Measurements from ENCODE around the gene NPTXR.
"Not testable (repeated sequence)": the region's sequence is repeated elsewhere in the genome, so short reads cannot be mapped to it uniquely, and the experiment has no call there.

NPTXR gene

DNA sequence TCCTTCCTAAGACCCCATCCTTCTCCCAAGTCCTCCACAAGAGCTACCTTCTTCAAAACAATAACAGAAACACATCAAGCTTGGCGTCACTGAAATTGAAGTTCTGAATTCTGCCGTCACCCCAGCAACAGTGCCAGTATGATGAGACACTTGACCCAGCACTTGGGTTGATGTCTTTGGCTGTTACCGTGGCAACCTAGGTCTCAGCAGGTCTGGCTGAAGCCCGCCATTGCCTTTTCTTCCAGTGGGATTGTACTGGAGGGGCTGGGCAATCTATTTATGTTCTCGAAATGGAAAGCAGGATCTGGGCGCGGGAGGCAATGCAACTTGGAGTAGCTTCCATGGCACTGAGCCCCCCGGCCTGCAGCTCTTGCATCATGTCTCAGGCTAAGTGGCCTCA, 23.8 kb downstream of the NPTXR start:
- no peak overlapping the region for H3K4me3 ChIP-seq (ENCODE audit: low read depth, low read length)
- DNase-seq (ENCODE audit: low read depth, low spot score) = no peak
- in situ Hi-C loops (cut with HindIII; ENCODE audit: low sequenced_read_pairs) = no loop called here
- TF ChIP-seq, protein P1, sequence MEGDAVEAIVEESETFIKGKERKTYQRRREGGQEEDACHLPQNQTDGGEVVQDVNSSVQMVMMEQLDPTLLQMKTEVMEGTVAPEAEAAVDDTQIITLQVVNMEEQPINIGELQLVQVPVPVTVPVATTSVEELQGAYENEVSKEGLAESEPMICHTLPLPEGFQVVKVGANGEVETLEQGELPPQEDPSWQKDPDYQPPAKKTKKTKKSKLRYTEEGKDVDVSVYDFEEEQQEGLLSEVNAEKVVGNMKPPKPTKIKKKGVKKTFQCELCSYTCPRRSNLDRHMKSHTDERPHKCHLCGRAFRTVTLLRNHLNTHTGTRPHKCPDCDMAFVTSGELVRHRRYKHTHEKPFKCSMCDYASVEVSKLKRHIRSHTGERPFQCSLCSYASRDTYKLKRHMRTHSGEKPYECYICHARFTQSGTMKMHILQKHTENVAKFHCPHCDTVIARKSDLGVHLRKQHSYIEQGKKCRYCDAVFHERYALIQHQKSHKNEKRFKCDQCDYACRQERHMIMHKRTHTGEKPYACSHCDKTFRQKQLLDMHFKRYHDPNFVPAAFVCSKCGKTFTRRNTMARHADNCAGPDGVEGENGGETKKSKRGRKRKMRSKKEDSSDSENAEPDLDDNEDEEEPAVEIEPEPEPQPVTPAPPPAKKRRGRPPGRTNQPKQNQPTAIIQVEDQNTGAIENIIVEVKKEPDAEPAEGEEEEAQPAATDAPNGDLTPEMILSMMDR (IDR thresholded peaks at IDR 0.05; ENCODE audit: low read depth, low read length) = no peak

GRCh38 chr22:38819387-38819940, 24.4 kb downstream of the NPTXR start:
- in situ Hi-C loops (cut with HindIII; ENCODE audit: low sequenced_read_pairs) = no loop called here
- no peak for DNase-seq (ENCODE audit: low read depth, low spot score)

DNA sequence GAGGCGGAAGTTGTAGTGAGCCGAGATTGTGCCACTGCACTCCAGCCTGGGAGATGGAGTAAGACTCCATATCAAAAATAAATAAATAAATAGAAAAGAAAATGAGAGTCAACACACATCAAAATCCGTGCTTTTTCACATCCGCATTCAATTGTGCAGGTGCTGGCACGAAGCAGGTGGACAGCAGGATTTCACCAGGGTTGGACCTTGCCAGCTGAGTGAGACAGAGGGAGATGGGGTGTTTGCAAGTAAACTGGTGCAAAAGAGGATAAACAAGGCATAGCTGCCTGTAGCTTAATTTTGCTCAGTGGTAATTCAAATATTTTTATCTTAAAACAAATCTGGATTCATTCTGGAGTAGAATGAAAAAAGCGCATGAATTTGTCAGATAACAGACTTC, 26.6 kb downstream of the NPTXR start:
- DNase-seq (ENCODE audit: low read depth, low spot score) = no peak
- H3K4me3 ChIP-seq (ENCODE audit: low read depth, low read length) = no peak overlapping the region
- TF ChIP-seq, protein P1 (IDR thresholded peaks at IDR 0.05; ENCODE audit: low read depth, low read length) = no peak
- in situ Hi-C loops (cut with HindIII; ENCODE audit: low sequenced_read_pairs) = no loop called here

More at GRCh38 chr22:38819387-38819940, 24.4 kb downstream of the NPTXR start:
- TF ChIP-seq, protein P1 (IDR thresholded peaks at IDR 0.05; ENCODE audit: low read depth, low read length) = no peak
- H3K4me3 ChIP-seq (ENCODE audit: low read depth, low read length) = no peak overlapping the region

DNA sequence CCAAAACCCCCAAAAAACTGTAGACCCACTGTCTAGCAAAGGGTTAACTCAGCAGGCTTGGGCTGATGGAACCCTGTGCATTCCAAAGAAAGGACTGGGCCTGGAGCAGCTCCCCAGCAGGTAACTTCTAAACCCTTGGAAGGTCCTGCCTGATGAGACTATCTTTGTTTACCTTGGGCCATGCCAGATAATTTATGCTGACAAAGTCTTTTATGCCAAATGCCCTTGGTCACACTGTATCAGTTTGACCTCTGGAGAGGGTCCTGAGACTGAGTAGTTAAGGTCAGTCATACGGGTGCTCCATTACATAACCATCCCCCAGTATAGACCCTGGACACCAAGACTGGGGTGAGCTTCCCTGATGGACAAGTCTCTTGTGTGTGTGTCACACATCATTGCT, 28.0 kb downstream of the NPTXR start:
- TF ChIP-seq, protein P1 (IDR thresholded peaks at IDR 0.05; ENCODE audit: low read depth, low read length) = no peak
- DNase-seq (ENCODE audit: low read depth, low spot score) = no peak
- in situ Hi-C loops (cut with HindIII; ENCODE audit: low sequenced_read_pairs) = no loop called here
- H3K4me3 ChIP-seq (ENCODE audit: low read depth, low read length) = no peak overlapping the region

- in situ Hi-C loops (cut with HindIII; ENCODE audit: low sequenced_read_pairs) = no loop called here
- no peak for DNase-seq (ENCODE audit: low read depth, low spot score)
- H3K4me3 ChIP-seq (ENCODE audit: low read depth, low read length) = no peak overlapping the region
- TF ChIP-seq, protein P1 (IDR thresholded peaks at IDR 0.05; ENCODE audit: low read depth, low read length) = no peak
These were observed 32.6 kb downstream of the NPTXR start for GRCh38 chr22:38811241-38811640.

GRCh38 chr22:38805041-38805593, 38.7 kb downstream of the NPTXR start:
- H3K4me3 ChIP-seq (ENCODE audit: low read depth, low read length); DNase-seq (ENCODE audit: low read depth, low spot score); in situ Hi-C loops (cut with HindIII; ENCODE audit: low sequenced_read_pairs): not testable (repeated sequence)

DNA sequence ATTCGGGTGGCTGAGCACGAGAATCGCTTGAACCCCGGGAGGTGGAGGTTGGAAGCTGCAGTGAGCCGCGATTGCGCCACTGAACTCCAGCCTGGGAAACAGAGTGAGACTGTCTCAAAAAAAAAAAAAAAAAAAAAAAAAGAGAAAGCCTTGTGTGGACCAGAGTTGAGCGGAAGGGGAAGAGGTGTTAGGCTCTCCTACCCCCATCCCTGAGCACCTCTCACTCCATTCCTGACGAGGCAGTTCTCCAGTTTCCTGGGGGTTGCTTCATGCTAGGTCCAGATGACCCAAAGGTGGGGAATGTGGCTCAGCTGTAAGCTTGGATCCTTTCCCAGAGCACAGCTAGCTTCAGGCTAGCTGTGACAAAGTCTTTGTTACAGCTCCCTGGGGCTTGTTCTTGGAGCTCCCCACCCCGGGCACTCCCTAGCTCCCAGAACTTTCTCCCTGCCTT, 41.1 kb downstream of the NPTXR start:
- peak; percentile 86 for DNase-seq (ENCODE audit: low read depth, low spot score)
- TF ChIP-seq, protein P1 (IDR thresholded peaks at IDR 0.05; ENCODE audit: low read depth, low read length) = no peak
- H3K4me3 ChIP-seq (ENCODE audit: low read depth, low read length) = no peak overlapping the region
- in situ Hi-C loops (cut with HindIII; ENCODE audit: low sequenced_read_pairs) = no loop called here

Measured in astrocyte of the spinal cord (primary cell).